Mesenchymal stem cell (in vitro differentiated cells and primary cell): Measurements from ENCODE around the gene NDUFS7.

ENCODE experiments used
- DNase-seq: peaks from one replicate; pipeline ENCODE4 v3.0.0-alpha.2; 2013
- H2AFZ ChIP-seq: one replicate; pipeline ENCODE4 v1.6.1; 2013; ENCODE audit warnings: low read depth, mild to moderate bottlenecking, control low read depth, inconsistent platforms, low read length, moderate library complexity
- H2AK5ac ChIP-seq: 2 replicates; pipeline ENCODE4 v1.6.1; 2013; ENCODE audit warnings: low read length, moderate library complexity, mild to moderate bottlenecking, inconsistent platforms; ENCODE audit not compliant: severe bottlenecking
- H2BK120ac ChIP-seq: one replicate; pipeline ENCODE4 v1.6.1; 2013; ENCODE audit warnings: low read depth, mild to moderate bottlenecking, inconsistent platforms, low read length, moderate library complexity
- H2BK12ac ChIP-seq, 2 experiments: one replicate each; pipeline ENCODE4 v1.6.1; 2013; ENCODE audit warnings: inconsistent platforms in 2 of 2, low read length in 2 of 2, mild to moderate bottlenecking in 2 of 2, moderate library complexity in 2 of 2, control low read depth in 1 of 2
- H2BK15ac ChIP-seq: one replicate; pipeline ENCODE4 v1.6.1; 2013; ENCODE audit warnings: mild to moderate bottlenecking, low read depth, inconsistent platforms; ENCODE audit not compliant: poor library complexity, severe bottlenecking
- H2BK5ac ChIP-seq: 2 replicates; pipeline ENCODE4 v1.6.1; 2013; ENCODE audit warnings: low read depth, mild to moderate bottlenecking, low read length, control low read depth, inconsistent platforms; ENCODE audit not compliant: poor library complexity, severe bottlenecking
- H3K14ac ChIP-seq, 2 experiments: one replicate each; pipeline ENCODE4 v1.6.1; 2013; ENCODE audit warnings: inconsistent platforms in 2 of 2, low read length in 2 of 2, control low read depth in 1 of 2, mild to moderate bottlenecking in 1 of 2, moderate library complexity in 1 of 2
- H3K18ac ChIP-seq, 2 experiments: one replicate each; pipeline ENCODE4 v1.6.1; 2013; ENCODE audit warnings: inconsistent platforms in 2 of 2, low read length in 2 of 2, control low read depth in 1 of 2, low read depth in 1 of 2, mild to moderate bottlenecking in 1 of 2
- H3K23ac ChIP-seq, 2 experiments: one replicate each; pipeline ENCODE4 v1.6.1; 2013; ENCODE audit warnings: inconsistent platforms in 2 of 2, low read length in 2 of 2, mild to moderate bottlenecking in 2 of 2, moderate library complexity in 2 of 2, control low read depth in 1 of 2
- H3K27ac ChIP-seq: 2 replicates; pipeline ENCODE4 v1.5.1; 2013; ENCODE audit warnings: mild to moderate bottlenecking, moderate library complexity, low read length, control low read depth, inconsistent platforms; ENCODE audit not compliant: poor library complexity, severe bottlenecking
- H3K27me3 ChIP-seq, 2 experiments: 2 replicates each; pipeline versions ENCODE4 v1.6.1 to v1.7.0; 2013; ENCODE audit warnings: low read length in 2 of 2, mild to moderate bottlenecking in 2 of 2, moderate library complexity in 2 of 2, control low read depth in 1 of 2, inconsistent platforms in 1 of 2; ENCODE audit not compliant: control insufficient read depth in 1 of 2, insufficient read depth in 1 of 2
- H3K36me3 ChIP-seq, 2 experiments: 2 replicates each; pipeline versions ENCODE4 v1.6.1 to v1.7.0; 2013; ENCODE audit warnings: low read length in 2 of 2, control low read depth in 1 of 2, inconsistent platforms in 1 of 2, low read depth in 1 of 2, mild to moderate bottlenecking in 1 of 2; ENCODE audit not compliant: insufficient read depth in 2 of 2, control insufficient read depth in 1 of 2
- H3K4ac ChIP-seq, 2 experiments: one replicate each; pipeline ENCODE4 v1.6.1; 2013; ENCODE audit warnings: inconsistent platforms in 2 of 2, low read length in 2 of 2, mild to moderate bottlenecking in 2 of 2, moderate library complexity in 2 of 2, control low read depth in 1 of 2, low read depth in 1 of 2
- H3K4me1 ChIP-seq: 2 replicates; pipeline ENCODE4 v1.6.1; 2013; ENCODE audit warnings: low read depth, low read length, control low read depth; ENCODE audit not compliant: control insufficient read depth, insufficient read depth
- H3K4me2 ChIP-seq: 2 replicates; pipeline ENCODE4 v1.6.1; 2013; ENCODE audit warnings: low read length, mild to moderate bottlenecking, inconsistent platforms; ENCODE audit not compliant: poor library complexity, severe bottlenecking
- H3K4me3 ChIP-seq, 2 experiments: 2 replicates each; pipeline versions ENCODE4 v1.5.1 to v1.7.0; 2013; ENCODE audit warnings: low read length in 2 of 2, mild to moderate bottlenecking in 2 of 2, control low read depth in 1 of 2, low read depth in 1 of 2; ENCODE audit not compliant: insufficient read depth in 1 of 2
- H3K79me1 ChIP-seq: replicated peaks from 2 replicates; pipeline ENCODE4 v1.6.1; 2013; ENCODE audit warnings: mild to moderate bottlenecking, control low read depth, low read length, inconsistent platforms; ENCODE audit not compliant: poor library complexity, severe bottlenecking
- H3K9ac ChIP-seq: 2 replicates; pipeline ENCODE4 v1.7.0; 2013; ENCODE audit warnings: mild to moderate bottlenecking, low read length, moderate library complexity
- H3K9me3 ChIP-seq: 2 replicates; pipeline ENCODE4 v1.7.0; 2013; ENCODE audit warnings: mild to moderate bottlenecking, low read length; ENCODE audit not compliant: control insufficient read depth
- H4K8ac ChIP-seq: one replicate; pipeline ENCODE4 v1.6.1; 2013; ENCODE audit warnings: inconsistent platforms, mild to moderate bottlenecking, low read length, moderate library complexity
- H4K91ac ChIP-seq: one replicate; pipeline ENCODE4 v1.6.1; 2013; ENCODE audit warnings: mild to moderate bottlenecking, low read length, inconsistent platforms
- WGBS: methylation state at CpG from one replicate; pipeline ENCODE4 v1.1.7; 2013; ENCODE audit warnings: mixed read lengths; 5-methylcytosine and 5-hydroxymethylcytosine counted together

Gene NDUFS7

DNA sequence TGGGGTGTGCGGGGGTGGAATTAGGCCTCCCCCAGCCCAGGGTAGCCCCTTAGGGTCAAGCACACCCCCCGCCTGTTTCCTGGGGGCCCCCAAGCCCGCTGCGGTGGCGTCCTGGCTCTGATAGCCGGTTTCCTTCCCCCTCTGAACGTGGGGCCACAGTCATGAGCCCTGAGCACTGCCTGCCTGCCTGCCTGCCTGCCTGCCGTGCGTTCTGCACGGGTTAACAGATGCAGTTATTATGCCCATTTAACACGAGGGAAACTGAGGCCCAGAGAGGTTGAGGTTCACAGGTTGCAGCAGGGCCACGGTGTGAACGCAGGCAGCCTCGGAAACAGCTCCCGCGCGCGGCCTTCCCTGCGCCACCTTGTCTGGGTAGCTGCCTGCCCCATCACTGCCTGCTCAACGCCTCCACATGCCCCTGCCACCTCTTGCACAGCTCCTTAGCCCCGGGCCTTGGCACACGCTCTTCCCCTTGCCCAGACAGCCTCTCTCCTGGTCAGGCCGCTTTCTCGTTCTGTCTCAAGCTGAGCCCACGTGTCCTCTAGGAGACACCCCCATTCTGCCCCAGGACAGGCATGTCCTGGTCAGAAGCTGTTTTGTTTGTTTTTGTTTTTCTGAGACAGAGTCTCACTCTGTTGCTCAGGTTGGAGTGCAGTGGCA, 18.8 kb downstream of the NDUFS7 start:
- Histone ChIP-seq H3K4me3 (peak overlapping the region in 1 of 2 experiments; percentile 57), H3K79me1 (peaks cover 10% of the 10 kb centered on the region), H2BK12ac (peak overlapping the region; percentile 9 to 46), H3K23ac (no peak overlapping the region), H3K27me3 (no peaks in the 10 kb centered on the region), H3K27ac (no peak overlapping the region), H3K36me3 (peaks cover 0 to 16% of the 10 kb centered on the region in 2 experiments), H2BK15ac (no peak overlapping the region), H3K4ac (no peak overlapping the region), H2AK5ac (no peak overlapping the region), H4K8ac (no peak overlapping the region), H3K18ac (no peak overlapping the region), H4K91ac (peak overlapping the region; percentile 87), H3K4me1 (peaks cover 35% of the 10 kb centered on the region), H2BK5ac (no peak overlapping the region), H3K14ac (no peak overlapping the region), H3K4me2 (no peak overlapping the region), H2BK120ac (no peak overlapping the region), H3K9me3 (no peaks in the 10 kb centered on the region), H2AFZ (no peak overlapping the region), H3K9ac (peak overlapping the region; percentile 45)
- DNase-seq = no peak
- 90% methylated on average over 23 of the region's 25 CpGs for WGBS

- no peaks in the 10 kb centered on the region for H3K9me3 ChIP-seq
- peak overlapping the region; percentile 69 to 81 for H3K4me3 ChIP-seq
- 2% methylated on average over 61 of the region's 72 CpGs for WGBS
- H2BK120ac ChIP-seq = no peak overlapping the region
- peak overlapping the region; percentile 90 for H4K91ac ChIP-seq
- H3K14ac ChIP-seq = no peak overlapping the region
- H3K23ac ChIP-seq = no peak overlapping the region
- H3K9ac ChIP-seq = peak overlapping the region; percentile 86
- peak overlapping the region; percentile 54 to 92 for H3K18ac ChIP-seq
- peak overlapping the region; percentile 22 for H3K27ac ChIP-seq
- peak overlapping the region; percentile 22 to 40 for H3K4ac ChIP-seq
- no peak overlapping the region for H2BK12ac ChIP-seq
- peak overlapping the region; percentile 93 for H4K8ac ChIP-seq
- peak overlapping the region; percentile 95 for H2BK15ac ChIP-seq
- no peaks in the 10 kb centered on the region for H3K79me1 ChIP-seq
- H2AK5ac ChIP-seq = no peak overlapping the region
- H2AFZ ChIP-seq = peak overlapping the region; percentile 36
- peaks cover 45% of the 10 kb centered on the region for H3K4me1 ChIP-seq
- peak overlapping the region; percentile 88 for H3K4me2 ChIP-seq
- H3K36me3 ChIP-seq = peaks cover 0 to 12% of the 10 kb centered on the region in 2 experiments
- peak; percentile 97 for DNase-seq
- H3K27me3 ChIP-seq = no peaks in the 10 kb centered on the region
- no peak overlapping the region for H2BK5ac ChIP-seq
Measured at GRCh38 chr19:1406774-1407527, 23.2 kb downstream of the NDUFS7 start.

DNA sequence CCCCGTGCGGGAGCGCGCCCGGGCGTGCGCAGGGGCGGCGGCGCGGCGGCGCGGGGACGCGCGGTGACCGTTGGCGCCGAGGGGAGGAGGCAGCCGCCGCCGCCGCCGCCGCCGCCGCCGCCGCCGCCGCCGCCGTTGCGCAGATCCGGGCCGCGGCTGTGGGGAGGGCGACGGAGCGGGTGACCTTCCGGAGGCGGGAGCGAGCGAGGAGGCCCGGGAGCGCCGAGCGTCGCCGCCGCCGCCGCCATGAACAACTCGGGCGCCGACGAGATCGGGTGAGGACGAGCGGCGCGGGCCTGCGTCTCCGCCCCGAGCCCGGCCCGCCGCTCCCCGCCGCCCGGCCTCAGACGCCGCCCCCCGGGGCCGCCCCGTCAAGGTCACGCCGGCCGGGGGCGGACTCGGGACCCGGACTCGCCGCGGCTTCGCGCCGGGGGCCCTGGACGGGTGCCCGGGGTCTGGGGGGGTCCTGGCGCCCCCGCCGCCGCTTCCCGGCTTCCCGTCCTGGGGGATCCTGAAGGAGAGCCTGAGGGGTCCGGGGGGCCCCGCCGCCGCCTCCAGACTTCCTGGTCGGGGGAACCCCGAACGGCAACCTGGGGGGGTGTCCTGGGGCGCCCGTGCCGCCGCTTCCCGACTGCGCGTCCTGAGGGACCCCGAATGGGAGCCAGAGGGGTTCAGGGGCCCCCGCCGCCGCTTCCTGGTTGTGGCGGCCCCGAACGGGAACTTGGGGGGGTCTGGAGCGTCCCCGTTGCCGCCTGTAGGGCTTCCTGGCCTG, 24.0 kb downstream of the NDUFS7 start, which contains the start of gene DAZAP1:
TSS of gene DAZAP1 (plus strand) at position 59 of the 772 bp plus-strand sequence. CDS start at position 247, 188 bp downstream.
- DNase-seq = no peak
- Histone ChIP-seq H3K4ac (peak within 1 kb of the TSS; percentile 82 to 96), H3K4me1 (peaks cover 47% of the 10 kb centered on the region), H2AFZ (peak within 1 kb of the TSS; percentile 36), H2AK5ac (peak within 1 kb of the TSS; percentile 13), H3K9me3 (no peaks in the 10 kb centered on the region), H4K91ac (peak within 1 kb of the TSS; percentile 90), H3K27me3 (no peaks in the 10 kb centered on the region), H2BK12ac (peak within 1 kb of the TSS in 1 of 2 experiments; percentile 38), H3K18ac (peak within 1 kb of the TSS; percentile 85 to 92), H2BK15ac (peak within 1 kb of the TSS; percentile 95), H2BK5ac (peak within 1 kb of the TSS; percentile 75), H4K8ac (peak within 1 kb of the TSS; percentile 93), H3K14ac (peak within 1 kb of the TSS in 1 of 2 experiments; percentile 98), H3K36me3 (peaks cover 0 to 15% of the 10 kb centered on the region in 2 experiments), H3K79me1 (no peaks in the 10 kb centered on the region), H3K9ac (peak within 1 kb of the TSS; percentile 93), H3K27ac (peak within 1 kb of the TSS; percentile 63), H3K4me3 (peak within 1 kb of the TSS; percentile 78 to 92), H2BK120ac (peak within 1 kb of the TSS; percentile 97), H3K4me2 (peak within 1 kb of the TSS; percentile 93), H3K23ac (peak within 1 kb of the TSS; percentile 64 to 67)
- WGBS = under 1% methylated on average over 35 of the region's 121 CpGs
